IPS DF 4.7 (cell line): ENCODE data around the gene RBM17.
"Not testable (repeated sequence)": the region's sequence is repeated elsewhere in the genome, so short reads cannot be mapped to it uniquely, and the experiment has no call there.

Experiments used
- DNase-seq: peaks from one replicate; pipeline ENCODE4 v3.0.0-alpha.2; 2013; ENCODE audit warnings: low spot score; ENCODE audit errors: extremely low read depth

Gene RBM17

GRCh38 chr10:6077071-6077675 lies 11.7 kb upstream of the RBM17 start:
- no peak for DNase-seq

- DNase-seq = no peak
Observed at GRCh38 chr10:6079044-6079443, 9.8 kb upstream of the RBM17 start.

- no peak for DNase-seq
Observed at GRCh38 chr10:6080417-6080973, 8.3 kb upstream of the RBM17 start.

- DNase-seq = no peak
Observed at GRCh38 chr10:6082496-6083395, 6.1 kb upstream of the RBM17 start.

- DNase-seq = no peak
Observed at GRCh38 chr10:6083523-6084475, 5.0 kb upstream of the RBM17 start.

GRCh38 chr10:6086375-6087233 lies 2.2 kb upstream of the RBM17 start:
- DNase-seq = peak; percentile 93

GRCh38 chr10:6089334-6090219 lies 743 bp downstream of the RBM17 start:
- no peak for DNase-seq

GRCh38 chr10:6091630-6092029 lies 2.8 kb downstream of the RBM17 start:
- DNase-seq = no peak

GRCh38 chr10:6092731-6093130 lies 3.9 kb downstream of the RBM17 start:
- DNase-seq = no peak

GRCh38 chr10:6095810-6096570 lies 7.2 kb downstream of the RBM17 start:
- no peak for DNase-seq

GRCh38 chr10:6097063-6097462 lies 8.2 kb downstream of the RBM17 start:
- DNase-seq = no peak

GRCh38 chr10:6098156-6098555 lies 9.3 kb downstream of the RBM17 start:
- DNase-seq = no peak

GRCh38 chr10:6100370-6100769 lies 11.5 kb downstream of the RBM17 start:
- DNase-seq = no peak

GRCh38 chr10:6101181-6101580 lies 12.3 kb downstream of the RBM17 start:
- no peak for DNase-seq

GRCh38 chr10:6102128-6102527 lies 13.3 kb downstream of the RBM17 start:
- DNase-seq = no peak

- DNase-seq = no peak
Observed at GRCh38 chr10:6103591-6103990, 14.8 kb downstream of the RBM17 start.

- not testable (repeated sequence) for DNase-seq
Observed at GRCh38 chr10:6107616-6108015, 18.8 kb downstream of the RBM17 start.

- DNase-seq = no peak
Observed at GRCh38 chr10:6108072-6108471, 19.2 kb downstream of the RBM17 start.
